Neural progenitor cell (in vitro differentiated cells): ENCODE data around the gene SERGEF. TPM values are rescaled to one million over a fixed set of nuclear protein-coding genes. Genes with fewer than 3 reads are reported as not detected.
A peak's percentile ranks its signal among the peaks of the same experiment; 100 is the strongest.

ENCODE experiments used
- DNase-seq: peaks from one replicate; pipeline ENCODE4 v3.0.0-alpha.2; 2016; ENCODE audit warnings: low spot score
- H2AFZ ChIP-seq: fragments of 200-600 bp; sonication (generic); replicated peaks from 2 replicates; pipeline ENCODE4 v1.6.1; 2016; ENCODE audit warnings: antibody characterized with exemption
- H3F3A ChIP-seq: fragments of 200-600 bp; sonication (generic); 2 replicates; pipeline ENCODE4 v1.6.1; 2016; ENCODE audit warnings: antibody characterized with exemption, low read depth
- H3K27ac ChIP-seq: fragments of 200-600 bp; sonication (generic); 2 replicates; pipeline ENCODE4 v1.5.1; 2016; ENCODE audit warnings: mild to moderate bottlenecking
- H3K27me3 ChIP-seq: fragments of 200-600 bp; sonication (generic); 2 replicates; pipeline ENCODE4 v1.6.1; 2016; ENCODE audit warnings: mild to moderate bottlenecking, moderate library complexity
- H3K36me3 ChIP-seq: fragments of 200-600 bp; sonication (generic); 2 replicates; pipeline ENCODE4 v1.5.1; 2016
- H3K4me1 ChIP-seq: fragments of 200-600 bp; sonication (generic); 2 replicates; pipeline ENCODE4 v1.6.1; 2016; ENCODE audit warnings: mixed run types
- H3K4me2 ChIP-seq: fragments of 200-600 bp; sonication (generic); 2 replicates; pipeline ENCODE4 v1.6.1; 2016
- H3K4me3 ChIP-seq: fragments of 200-600 bp; sonication (generic); 2 replicates; pipeline ENCODE4 v1.5.1; 2016
- H3K79me2 ChIP-seq: fragments of 200-600 bp; sonication (generic); 2 replicates; pipeline ENCODE4 v1.6.1; 2016; ENCODE audit warnings: low read depth
- H3K9ac ChIP-seq: fragments of 200-600 bp; sonication (generic); 2 replicates; pipeline ENCODE4 v1.6.1; 2016
- H3K9me3 ChIP-seq: fragments of 200-600 bp; sonication (generic); 2 replicates; pipeline ENCODE4 v1.5.1; 2016; ENCODE audit warnings: low read depth
- H4K20me1 ChIP-seq: fragments of 200-600 bp; sonication (generic); 2 replicates; pipeline ENCODE4 v1.6.1; 2016; ENCODE audit warnings: low read depth
- H3K27ac Mint-ChIP-seq: 3 replicates; pipeline ENCODE4 v1.8.0; 2021; ENCODE audit warnings: mixed read lengths
- H3K27me3 Mint-ChIP-seq: 2 replicates; pipeline ENCODE4 v1.8.0; 2022; ENCODE audit warnings: low read depth, mild to moderate bottlenecking, inconsistent platforms, moderate library complexity, mixed read lengths; ENCODE audit not compliant: insufficient read depth
- H3K36me3 Mint-ChIP-seq: 3 replicates; pipeline ENCODE4 v1.8.0; 2021; ENCODE audit warnings: mixed read lengths
- H3K4me1 Mint-ChIP-seq: 3 replicates; pipeline ENCODE4 v1.8.0; 2021; ENCODE audit warnings: mixed read lengths
- H3K4me3 Mint-ChIP-seq: 3 replicates; pipeline ENCODE4 v1.8.0; 2021; ENCODE audit warnings: mild to moderate bottlenecking, moderate library complexity, mixed read lengths
- H3K9me3 Mint-ChIP-seq: 3 replicates; pipeline ENCODE4 v1.8.0; 2020; ENCODE audit warnings: mixed read lengths
- CTCF ChIP-seq: fragments of 200-600 bp; sonication (generic); IDR thresholded peaks from 2 replicates; pipeline ENCODE4 v1.5.1; 2017; ENCODE audit warnings: antibody characterized with exemption, mild to moderate bottlenecking
- EZH2 ChIP-seq: fragments of 200-600 bp; sonication (generic); IDR thresholded peaks from 2 replicates; pipeline ENCODE4 v1.6.1; 2017; ENCODE audit warnings: antibody characterized with exemption, mild to moderate bottlenecking, moderate library complexity
- EZH2phosphoT487 ChIP-seq: fragments of 200-600 bp; sonication (generic); IDR thresholded peaks from 2 replicates; pipeline ENCODE4 v1.6.1; 2017; ENCODE audit warnings: antibody characterized with exemption
- total RNA-seq: library from RNA; depleted of rRNA; stranded (reverse); fragments of >200 nt; gene quantifications from 2 replicates; pipeline ENCODE4 v1.2.3, GENCODE V29; 2015; ENCODE audit warnings: low replicate concordance

SERGEF gene
- total RNA-seq, 1 donor from 2014 or later = 35.1 TPM

GRCh38 chr11:17766590-17766989 lies 246.3 kb downstream of the SERGEF start:
- no peaks in the 10 kb centered on the region for H3K79me2 ChIP-seq
- Mint-ChIP-seq H3K27ac (no peak overlapping the region), H3K36me3 (peaks cover 2% of the 10 kb centered on the region), H3K27me3 (peaks cover 18% of the 10 kb centered on the region), H3K9me3 (no peaks in the 10 kb centered on the region), H3K4me1 (peaks cover 50% of the 10 kb centered on the region), H3K4me3 (no peak overlapping the region)
- no peaks in the 10 kb centered on the region for H3K9me3 ChIP-seq
- peak; percentile 47 for DNase-seq
- no peak overlapping the region for H3K4me2 ChIP-seq
- peaks cover 33% of the 10 kb centered on the region for H3K4me1 ChIP-seq
- no peak overlapping the region for H3K4me3 ChIP-seq
- no peak for TF ChIP-seq EZH2phosphoT487
- TF ChIP-seq EZH2 = no peak
- peak; percentile 50 for TF ChIP-seq CTCF
- peaks cover 26% of the 10 kb centered on the region for H3F3A ChIP-seq
- H3K27ac ChIP-seq = no peak overlapping the region
- H2AFZ ChIP-seq = no peak overlapping the region
- H3K27me3 ChIP-seq = no peaks in the 10 kb centered on the region
- H3K9ac ChIP-seq = no peak overlapping the region
- H3K36me3 ChIP-seq = no peaks in the 10 kb centered on the region
- peaks cover 8% of the 10 kb centered on the region for H4K20me1 ChIP-seq

GRCh38 chr11:17766073-17766359 lies 246.8 kb downstream of the SERGEF start:
- H3K27me3 ChIP-seq = no peaks in the 10 kb centered on the region
- H2AFZ ChIP-seq = no peak overlapping the region
- TF ChIP-seq CTCF = no peak
- no peak for TF ChIP-seq EZH2
- TF ChIP-seq EZH2phosphoT487 = no peak
- Mint-ChIP-seq H3K9me3 (no peaks in the 10 kb centered on the region), H3K4me1 (peaks cover 48% of the 10 kb centered on the region), H3K4me3 (peak overlapping the region; percentile 57), H3K27me3 (peaks cover 18% of the 10 kb centered on the region), H3K36me3 (no peaks in the 10 kb centered on the region), H3K27ac (peak overlapping the region; percentile 46)
- no peak overlapping the region for H3K9ac ChIP-seq
- H3K4me1 ChIP-seq = peaks cover 33% of the 10 kb centered on the region
- H3K9me3 ChIP-seq = no peaks in the 10 kb centered on the region
- no peak overlapping the region for H3K27ac ChIP-seq
- peaks cover 26% of the 10 kb centered on the region for H3F3A ChIP-seq
- DNase-seq = no peak
- no peaks in the 10 kb centered on the region for H3K79me2 ChIP-seq
- H3K4me2 ChIP-seq = peak overlapping the region; percentile 33
- H3K36me3 ChIP-seq = no peaks in the 10 kb centered on the region
- no peak overlapping the region for H3K4me3 ChIP-seq
- H4K20me1 ChIP-seq = peaks cover 8% of the 10 kb centered on the region

GRCh38 chr11:17765356-17766072 lies 247.3 kb downstream of the SERGEF start:
- no peaks in the 10 kb centered on the region for H3K79me2 ChIP-seq
- H3K4me3 ChIP-seq = no peak overlapping the region
- Mint-ChIP-seq H3K9me3 (no peaks in the 10 kb centered on the region), H3K36me3 (no peaks in the 10 kb centered on the region), H3K27ac (peak overlapping the region; percentile 18), H3K4me1 (peaks cover 46% of the 10 kb centered on the region), H3K4me3 (peak overlapping the region; percentile 65), H3K27me3 (peaks cover 18% of the 10 kb centered on the region)
- peaks cover 26% of the 10 kb centered on the region for H3F3A ChIP-seq
- H3K27ac ChIP-seq = peak overlapping the region; percentile 41
- H3K4me1 ChIP-seq = peaks cover 33% of the 10 kb centered on the region
- no peaks in the 10 kb centered on the region for H3K9me3 ChIP-seq
- peak; percentile 89 for DNase-seq
- peak overlapping the region; percentile 72 for H3K4me2 ChIP-seq
- no peaks in the 10 kb centered on the region for H3K27me3 ChIP-seq
- no peak overlapping the region for H2AFZ ChIP-seq
- H4K20me1 ChIP-seq = peaks cover 8% of the 10 kb centered on the region
- TF ChIP-seq EZH2phosphoT487 = no peak
- no peak for TF ChIP-seq EZH2
- TF ChIP-seq CTCF = no peak
- H3K9ac ChIP-seq = no peak overlapping the region
- no peaks in the 10 kb centered on the region for H3K36me3 ChIP-seq
